Uterus (tissue), 4 donors: ENCODE results near the gene SLC15A4. TPM values are rescaled to one million over a fixed set of nuclear protein-coding genes. Genes with fewer than 3 reads are reported as not detected.
"Not testable (repeated sequence)": the region's sequence is repeated elsewhere in the genome, so short reads cannot be mapped to it uniquely, and the experiment has no call there.

Source experiments
- DNase-seq, 2 donors: peaks; one replicate each; pipeline ENCODE4 v3.0.0-alpha.2; 2019 to 2020
- H3K27ac ChIP-seq, 2 donors: fragments of 200-600 bp; sonication (generic); 1 replicate in 1 of 2; 2 replicates in 1 of 2; pipeline ENCODE4 v1.5.1; 2016 to 2018
- H3K27me3 ChIP-seq, 2 donors: fragments of 200-600 bp; sonication (generic); one replicate each; pipeline ENCODE4 v1.5.1; 2018 to 2019; ENCODE audit warnings: control low read depth in 1 of 2
- H3K36me3 ChIP-seq, 2 donors: fragments of 200-600 bp; sonication (generic); one replicate each; pipeline ENCODE4 v1.5.1; 2019; ENCODE audit warnings: control low read depth in 1 of 2
- H3K4me1 ChIP-seq, 2 donors: fragments of 200-600 bp; sonication (generic); one replicate each; pipeline ENCODE4 v1.5.1; 2018 to 2019; ENCODE audit warnings: control low read depth in 1 of 2
- H3K4me3 ChIP-seq, 2 donors: fragments of 200-600 bp; sonication (generic); 1 replicate in 1 of 2; 2 replicates in 1 of 2; pipeline ENCODE4 v1.5.1; 2018 to 2019; ENCODE audit warnings: mild to moderate bottlenecking in 1 of 2
- H3K9me3 ChIP-seq, 2 donors: fragments of 200-600 bp; sonication (generic); one replicate each; pipeline ENCODE4 v1.5.1; 2019; ENCODE audit warnings: control low read depth in 1 of 2
- CTCF ChIP-seq, 4 experiments: fragments of 200-600 bp in 2 of 4; fragments of 450-650 bp in 2 of 4; sonication (generic) in 2 of 4; IDR thresholded peaks; one replicate each; pipeline ENCODE4 v1.5.1; 2016 to 2019; ENCODE audit warnings: antibody characterized with exemption in 4 of 4, mild to moderate bottlenecking in 2 of 4, moderate library complexity in 1 of 4
- POLR2A ChIP-seq, 2 donors: fragments of 450-650 bp; IDR thresholded peaks; one replicate each; pipeline ENCODE4 v1.6.1; 2016; ENCODE audit warnings: antibody characterized with exemption in 2 of 2, mild to moderate bottlenecking in 1 of 2, moderate library complexity in 1 of 2
- intact Hi-C: fragments of 100-400 bp; cut with DNase I; formaldehyde crosslinking; loops from one replicate; pipeline ENCODE4 v1.15.1; 2023; ENCODE audit warnings: low total_unique reads
- total RNA-seq, 4 donors: library from RNA; depleted of rRNA in 3 of 4; stranded (reverse); fragments of >200 nt in 3 of 4; gene quantifications; one replicate each; pipeline versions ENCODE4 v1.1.0 to v1.2.4, GENCODE V29; 2014 to 2023
- donor health status: DM: yes; HTN: yes; CAD: no.

Gene SLC15A4
- total RNA-seq, 4 donors from 2014 or later, result 40.9 to 62.8 (median 52.1) TPM

- no peak for DNase-seq
- no peaks in the 10 kb centered on the region for H3K9me3 ChIP-seq
- H3K27ac ChIP-seq, result no peak overlapping the region
- no peak overlapping the region for H3K4me3 ChIP-seq
- H3K27me3 ChIP-seq, result no peaks in the 10 kb centered on the region
- no peak for TF ChIP-seq POLR2A (IDR thresholded peaks at IDR 0.05)
- TF ChIP-seq CTCF (IDR thresholded peaks at IDR 0.05), result no peak
- no peaks in the 10 kb centered on the region for H3K36me3 ChIP-seq
- intact Hi-C loops, result no loop called here
- H3K4me1 ChIP-seq, result no peaks in the 10 kb centered on the region
Measured at GRCh38 chr12:128850400-128850799, 26.6 kb upstream of the SLC15A4 start.

- H3K27ac ChIP-seq, H3K4me1 ChIP-seq, intact Hi-C loops, H3K9me3 ChIP-seq, H3K27me3 ChIP-seq, H3K36me3 ChIP-seq, H3K4me3 ChIP-seq, DNase-seq: not testable (repeated sequence)
Measured at GRCh38 chr12:128849806-128850205, 26.0 kb upstream of the SLC15A4 start.

GRCh38 chr12:128848371-128848770 is 24.6 kb upstream of the SLC15A4 start:
- Histone ChIP-seq H3K36me3 (no peaks in the 10 kb centered on the region), H3K4me1 (no peaks in the 10 kb centered on the region), H3K27ac (no peak overlapping the region), H3K27me3 (no peaks in the 10 kb centered on the region), H3K4me3 (no peak overlapping the region), H3K9me3 (no peaks in the 10 kb centered on the region)
- TF ChIP-seq CTCF (IDR thresholded peaks at IDR 0.05) (no peak), POLR2A (IDR thresholded peaks at IDR 0.05) (no peak)
- no peak for DNase-seq
- intact Hi-C loops, result no loop called here

- H3K4me1 ChIP-seq, H3K9me3 ChIP-seq, DNase-seq, H3K27me3 ChIP-seq, H3K27ac ChIP-seq, H3K4me3 ChIP-seq, H3K36me3 ChIP-seq, intact Hi-C loops: not testable (repeated sequence)
Measured at GRCh38 chr12:128846671-128847070, 22.9 kb upstream of the SLC15A4 start.

GRCh38 chr12:128844031-128844635 is 20.4 kb upstream of the SLC15A4 start:
- H3K27me3 ChIP-seq, result no peaks in the 10 kb centered on the region
- TF ChIP-seq POLR2A (IDR thresholded peaks at IDR 0.05) (no peak), CTCF (IDR thresholded peaks at IDR 0.05) (no peak)
- intact Hi-C loops, result no loop called here
- DNase-seq, result no peak
- H3K4me3 ChIP-seq, result no peak overlapping the region
- H3K9me3 ChIP-seq, result no peaks in the 10 kb centered on the region
- H3K27ac ChIP-seq, result no peak overlapping the region
- H3K4me1 ChIP-seq, result no peaks in the 10 kb centered on the region
- H3K36me3 ChIP-seq, result no peaks in the 10 kb centered on the region

- no peaks in the 10 kb centered on the region for H3K36me3 ChIP-seq
- no peak overlapping the region for H3K4me3 ChIP-seq
- intact Hi-C loops, result no loop called here
- no peaks in the 10 kb centered on the region for H3K4me1 ChIP-seq
- H3K27me3 ChIP-seq, result no peaks in the 10 kb centered on the region
- no peak overlapping the region for H3K27ac ChIP-seq
- H3K9me3 ChIP-seq, result no peaks in the 10 kb centered on the region
- TF ChIP-seq POLR2A (IDR thresholded peaks at IDR 0.05) (no peak), CTCF (IDR thresholded peaks at IDR 0.05) (no peak)
- no peak for DNase-seq
Measured at GRCh38 chr12:128843538-128843937, 19.8 kb upstream of the SLC15A4 start.
